Nephron (organoid): Measurements from ENCODE around the gene RETSAT.
A peak's percentile ranks its signal among the peaks of the same experiment; 100 is the strongest.
"Not testable (repeated sequence)": the region's sequence is repeated elsewhere in the genome, so short reads cannot be mapped to it uniquely, and the experiment has no call there.

ENCODE experiments used
- H3K27ac Mint-ChIP-seq, 3 experiments: 2 replicates each; pipeline ENCODE4 v1.8.0; 2020; ENCODE audit warnings: mixed read lengths in 3 of 3, mild to moderate bottlenecking in 2 of 3, moderate library complexity in 1 of 3
- H3K27me3 Mint-ChIP-seq: 2 replicates; pipeline ENCODE4 v1.8.0; 2021; ENCODE audit warnings: low read depth, mild to moderate bottlenecking, moderate library complexity, mixed read lengths
- H3K36me3 Mint-ChIP-seq: 2 replicates; pipeline ENCODE4 v1.8.0; 2020; ENCODE audit warnings: low read depth, mixed read lengths
- H3K4me1 Mint-ChIP-seq: 2 replicates; pipeline ENCODE4 v1.8.0; 2020; ENCODE audit warnings: mixed read lengths
- H3K4me3 Mint-ChIP-seq, 3 experiments: 2 replicates each; pipeline ENCODE4 v1.8.0; 2020; ENCODE audit warnings: mild to moderate bottlenecking in 3 of 3, mixed read lengths in 3 of 3, moderate library complexity in 2 of 3
- H3K9me3 Mint-ChIP-seq: 2 replicates; pipeline ENCODE4 v1.8.0; 2020; ENCODE audit warnings: mixed read lengths
- CTCF ChIP-seq, 3 experiments: fragments of 200-600 bp; sonication (generic); IDR thresholded peaks; one replicate each; pipeline ENCODE4 v1.5.0; 2021; ENCODE audit warnings: antibody characterized with exemption in 3 of 3; ENCODE audit not compliant: unreplicated experiment in 3 of 3

Gene RETSAT

GRCh38 chr2:85385746-85386145 lies 31.4 kb upstream of the RETSAT start:
- no peak for TF ChIP-seq CTCF (IDR thresholded peaks at IDR 0.05; ENCODE audit: unreplicated experiment in 3 of 3)
- Mint-ChIP-seq H3K27ac (peak overlapping the region in 1 of 3 experiments; percentile 13), H3K36me3 (peaks cover 47% of the 10 kb centered on the region), H3K4me1 (no peaks in the 10 kb centered on the region), H3K4me3 (no peak overlapping the region), H3K27me3 (no peaks in the 10 kb centered on the region), H3K9me3 (no peaks in the 10 kb centered on the region)

GRCh38 chr2:85383850-85384249 lies 29.5 kb upstream of the RETSAT start:
- Mint-ChIP-seq H3K27me3 (no peaks in the 10 kb centered on the region), H3K36me3 (peaks cover 57% of the 10 kb centered on the region), H3K4me1 (no peaks in the 10 kb centered on the region), H3K9me3 (peaks cover 6% of the 10 kb centered on the region), H3K27ac (no peak overlapping the region), H3K4me3 (no peak overlapping the region)
- no peak for TF ChIP-seq CTCF (IDR thresholded peaks at IDR 0.05; ENCODE audit: unreplicated experiment in 3 of 3)

DNA sequence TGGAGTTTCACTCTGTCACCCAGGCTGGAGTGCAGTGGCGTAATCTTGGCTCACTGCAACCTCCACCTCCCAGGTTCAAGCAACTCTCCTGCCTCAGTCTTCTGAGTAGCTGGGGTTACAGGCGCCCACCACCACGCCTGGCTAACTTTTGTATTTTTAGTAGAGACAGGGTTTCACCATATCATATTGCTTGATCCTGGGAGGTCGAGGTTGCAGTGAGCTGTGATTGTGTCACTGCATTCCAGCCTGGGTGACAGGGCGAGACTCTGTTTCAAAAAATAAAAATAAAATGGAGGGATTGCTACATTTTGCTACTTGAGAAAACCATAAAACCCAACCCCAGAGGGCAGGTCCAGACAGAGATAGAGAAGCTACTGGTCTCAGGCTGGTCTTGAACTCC lies 28.8 kb upstream of the RETSAT start:
- H3K4me1 Mint-ChIP-seq, H3K27me3 Mint-ChIP-seq, H3K27ac Mint-ChIP-seq, H3K4me3 Mint-ChIP-seq: not testable (repeated sequence)
- Mint-ChIP-seq H3K36me3 (peaks cover 63% of the 10 kb centered on the region), H3K9me3 (peaks cover 12% of the 10 kb centered on the region)

GRCh38 chr2:85380048-85380447 lies 25.7 kb upstream of the RETSAT start:
- H3K27ac Mint-ChIP-seq = no peak overlapping the region

GRCh38 chr2:85378257-85378656 lies 23.9 kb upstream of the RETSAT start:
- no peak overlapping the region for H3K4me3 Mint-ChIP-seq
- no peaks in the 10 kb centered on the region for H3K27me3 Mint-ChIP-seq
- no peaks in the 10 kb centered on the region for H3K4me1 Mint-ChIP-seq

More at GRCh38 chr2:85380048-85380447, 25.7 kb upstream of the RETSAT start:
- peaks cover 74% of the 10 kb centered on the region for H3K36me3 Mint-ChIP-seq
- H3K27me3 Mint-ChIP-seq = no peaks in the 10 kb centered on the region
- TF ChIP-seq CTCF (IDR thresholded peaks at IDR 0.05; ENCODE audit: unreplicated experiment in 3 of 3) = no peak
- H3K4me1 Mint-ChIP-seq = no peaks in the 10 kb centered on the region
- H3K9me3 Mint-ChIP-seq = peaks cover 15% of the 10 kb centered on the region
- H3K4me3 Mint-ChIP-seq = no peak overlapping the region

GRCh38 chr2:85377083-85377482 lies 22.8 kb upstream of the RETSAT start:
- peaks cover 15% of the 10 kb centered on the region for H3K9me3 Mint-ChIP-seq
- no peak for TF ChIP-seq CTCF (IDR thresholded peaks at IDR 0.05; ENCODE audit: unreplicated experiment in 3 of 3)
- H3K4me1 Mint-ChIP-seq = no peaks in the 10 kb centered on the region
- H3K4me3 Mint-ChIP-seq = no peak overlapping the region
- peaks cover 76% of the 10 kb centered on the region for H3K36me3 Mint-ChIP-seq
- H3K27ac Mint-ChIP-seq = peak overlapping the region in 2 of 3 experiments; percentile 70 to 83
- no peaks in the 10 kb centered on the region for H3K27me3 Mint-ChIP-seq

More at GRCh38 chr2:85378257-85378656, 23.9 kb upstream of the RETSAT start:
- Mint-ChIP-seq H3K36me3 (peaks cover 80% of the 10 kb centered on the region), H3K27ac (peak overlapping the region in 1 of 3 experiments; percentile 3), H3K9me3 (peaks cover 15% of the 10 kb centered on the region)
- TF ChIP-seq CTCF (IDR thresholded peaks at IDR 0.05; ENCODE audit: unreplicated experiment in 3 of 3) = no peak
